B cell (primary cell): Measurements from ENCODE around the gene CDK8.

Experiments used
- CTCF ChIP-seq: fragments of 200-600 bp; IDR thresholded peaks from one replicate; pipeline ENCODE4 v1.8.0; 2022; ENCODE audit warnings: antibody characterized with exemption, mild to moderate bottlenecking
- EZH2 ChIP-seq: IDR thresholded peaks from 2 replicates; pipeline ENCODE4 v1.6.1; 2012; ENCODE audit warnings: borderline replicate concordance, low read depth, mild to moderate bottlenecking, moderate library complexity, low read length; ENCODE audit not compliant: insufficient read depth, poor library complexity, severe bottlenecking

- TF ChIP-seq CTCF (no peak), EZH2 (no peak)
These were observed 54.9 kb downstream of the CDK8 start for GRCh38 chr13:26308836-26309235.
